Endothelial cell of umbilical vein (primary cell): ENCODE results near the gene MAP7D3. TPM values are rescaled to one million over a fixed set of nuclear protein-coding genes. Genes with fewer than 3 reads are reported as not detected.

ENCODE experiments used
- BruUV-seq: library from RNA; stranded (reverse); fragments of 400-500 nt; replicated peaks from 2 replicates; lab custom pipeline; 2021; lab: Mats Ljungman, UMichigan
- CTCF ChIA-PET: fragments of 300-600, 350-600 bp; sonication (Branson Sonifier 250); formaldehyde crosslinking; loops from one replicate; lab custom pipeline; 2021; ENCODE audit warnings: antibody characterized with exemption, inconsistent platforms; lab: Charles Lee
- POLR2A ChIA-PET: fragments of 300-600, 350-600 bp; sonication (Branson Sonifier 250); formaldehyde crosslinking; loops from one replicate; lab custom pipeline; 2021; ENCODE audit warnings: antibody characterized with exemption, inconsistent platforms; lab: Charles Lee
- DNase-seq: peaks from one replicate; pipeline ENCODE4 v3.0.0-alpha.2; 2011; ENCODE audit warnings: low read depth, low spot score
- FAIRE-seq: peaks from 2 replicates; lab custom pipeline; 2011; peaks lifted over from hg19 to GRCh38; lab: Jason Lieb, UNC
- H2AFZ ChIP-seq: 2 replicates; pipeline ENCODE4 v1.6.0; 2012; ENCODE audit warnings: low read depth, low read length, control low read depth, inconsistent platforms
- H3K27ac ChIP-seq: 2 replicates; pipeline ENCODE4 v1.5.1; 2011; ENCODE audit warnings: low read depth, mild to moderate bottlenecking, control low read depth, low read length, moderate library complexity; ENCODE audit not compliant: insufficient read depth
- H3K27me3 ChIP-seq, 2 experiments: 2 replicates each; pipeline versions ENCODE4 v1.6.0 to v1.6.1; 2011; ENCODE audit warnings: low read length in 2 of 2, mixed read lengths in 1 of 2; ENCODE audit not compliant: control insufficient read depth in 2 of 2, insufficient read depth in 2 of 2
- H3K36me3 ChIP-seq, 2 experiments: 2 replicates in 1 of 2; 3 replicates in 1 of 2; pipeline ENCODE4 v1.5.1; 2011; ENCODE audit warnings: low read length in 2 of 2, mild to moderate bottlenecking in 1 of 2, moderate library complexity in 1 of 2; ENCODE audit not compliant: control insufficient read depth in 2 of 2, insufficient read depth in 2 of 2; ENCODE audit errors: extremely low read depth in 1 of 2
- H3K4me1 ChIP-seq: 3 replicates; pipeline ENCODE4 v1.5.1; 2011; ENCODE audit warnings: mild to moderate bottlenecking, low read length; ENCODE audit not compliant: control insufficient read depth, insufficient read depth; ENCODE audit errors: extremely low read depth
- H3K4me2 ChIP-seq: 2 replicates; pipeline ENCODE4 v1.6.1; 2011; ENCODE audit warnings: low read length, control low read depth, mixed read lengths; ENCODE audit not compliant: insufficient read depth
- H3K4me3 ChIP-seq, 3 experiments: fragments of 200-600 bp in 1 of 3; sonication (generic), shearing (Covaris generic) in 1 of 3; replicated peaks in 1 of 3; 2 replicates each; pipeline ENCODE4 v1.5.1; 2011 to 2016; ENCODE audit warnings: control low read depth in 3 of 3, low read length in 3 of 3, mild to moderate bottlenecking in 2 of 3, inconsistent platforms in 1 of 3, low read depth in 1 of 3, moderate library complexity in 1 of 3; ENCODE audit not compliant: insufficient read depth in 1 of 3
- H3K79me2 ChIP-seq: 2 replicates; pipeline ENCODE4 v1.6.0; 2012; ENCODE audit warnings: low read length, inconsistent platforms; ENCODE audit not compliant: control insufficient read depth, insufficient read depth
- H3K9ac ChIP-seq: replicated peaks from 2 replicates; pipeline ENCODE3; 2011; ENCODE audit warnings: low read length, control low read depth; ENCODE audit not compliant: insufficient read depth; ENCODE audit errors: extremely low read depth
- H3K9me1 ChIP-seq: replicated peaks from 3 replicates; pipeline ENCODE4 v1.6.0; 2011; ENCODE audit warnings: mild to moderate bottlenecking, low read length; ENCODE audit not compliant: control insufficient read depth, insufficient read depth; ENCODE audit errors: extremely low read depth
- H3K9me3 ChIP-seq: replicated peaks from 2 replicates; pipeline ENCODE4 v1.5.1; 2012; ENCODE audit warnings: low read length, inconsistent platforms; ENCODE audit not compliant: control insufficient read depth, insufficient read depth
- H4K20me1 ChIP-seq: replicated peaks from 2 replicates; pipeline ENCODE3; 2011; ENCODE audit warnings: mild to moderate bottlenecking, low read length; ENCODE audit not compliant: control insufficient read depth, insufficient read depth; ENCODE audit errors: extremely low read depth
- CTCF ChIP-seq, 2 donors: IDR thresholded peaks; 1 replicate in 1 of 2; 2 replicates in 1 of 2; pipeline ENCODE4 v1.5.1; 2011; ENCODE audit warnings: low read length in 2 of 2, mild to moderate bottlenecking in 2 of 2, moderate library complexity in 2 of 2, control low read depth in 1 of 2, inconsistent platforms in 1 of 2, low read depth in 1 of 2; ENCODE audit not compliant: insufficient read depth in 1 of 2; ENCODE audit errors: extremely low read depth in 1 of 2
- EZH2 ChIP-seq: IDR thresholded peaks from 2 replicates; pipeline ENCODE4 v1.6.1; 2012; ENCODE audit warnings: borderline replicate concordance, low read depth, mild to moderate bottlenecking, moderate library complexity, low read length, inconsistent platforms; ENCODE audit not compliant: severe bottlenecking
- FOS ChIP-seq: IDR thresholded peaks from 2 replicates; pipeline ENCODE4 v1.6.1; 2011; ENCODE audit warnings: mild to moderate bottlenecking, low read length, moderate library complexity, borderline replicate concordance; ENCODE audit not compliant: insufficient read depth
- GATA2 ChIP-seq: IDR thresholded peaks from 2 replicates; pipeline ENCODE4 v1.7.0; 2011; ENCODE audit warnings: low read depth, mild to moderate bottlenecking, moderate library complexity, mixed read lengths, low read length; ENCODE audit not compliant: insufficient read length, insufficient read depth
- JUN ChIP-seq: IDR thresholded peaks from 2 replicates; pipeline ENCODE4 v1.6.1; 2011; ENCODE audit warnings: borderline replicate concordance, low read depth; ENCODE audit not compliant: insufficient read length, insufficient read depth
- MYC ChIP-seq: IDR thresholded peaks from one replicate; pipeline ENCODE4 v1.6.1; 2011; ENCODE audit warnings: mild to moderate bottlenecking, low read depth, low read length
- POLR2A ChIP-seq: IDR thresholded peaks from 2 replicates; pipeline ENCODE4 v1.6.1; 2012; ENCODE audit warnings: low read depth, mild to moderate bottlenecking, control low read depth, low read length
- POLR2AphosphoS5 ChIP-seq: IDR thresholded peaks from 2 replicates; pipeline ENCODE4 v1.6.1; 2012; ENCODE audit warnings: low read depth, mild to moderate bottlenecking, control low read depth, low read length, moderate library complexity; ENCODE audit not compliant: insufficient read depth
- dilution Hi-C: fragments of 300-500 bp; cut with MboI; formaldehyde crosslinking; loops from one replicate; pipeline ENCODE4 v1.15.0; 2019; ENCODE audit warnings: low sequenced_read_pairs; ENCODE audit not compliant: extremely low pct_ligation_motif_present
- intact Hi-C: fragments of 100-400 bp; cut with micrococcal nuclease; formaldehyde crosslinking; loops from one replicate; pipeline ENCODE4 v1.10.0; 2022
- polyA plus RNA-seq, 4 experiments: library from polyadenylated mRNA; depleted of rRNA in 3 of 4; stranded (reverse) in 3 of 4; unstranded in 1 of 4; fragments of >200 nt; gene quantifications; 2 replicates each; pipeline versions ENCODE4 v1.2.1 to v1.2.3, GENCODE V29; 2011 to 2012; ENCODE audit warnings: missing spikeins in 1 of 4
- total RNA-seq: library from RNA; stranded (reverse); gene quantifications from 2 replicates; pipeline ENCODE4 v1.2.3, GENCODE V29; 2021
- TF ChIP-seq, protein P1 (sequence below): IDR thresholded peaks from 2 replicates; pipeline ENCODE4 v1.6.1; 2011; ENCODE audit not compliant: insufficient read depth, insufficient read length

Gene MAP7D3
- total and polyA plus RNA-seq, 2 donors (not counting 3 experiments of a cell fraction or from before 2014, with no cell fraction given), result 6.5 to 22.8 TPM

- H3K9ac ChIP-seq, result no peak overlapping the region
- no peak for TF ChIP-seq JUN
- no peak for TF ChIP-seq GATA2
- TF ChIP-seq POLR2A, result no peak
- TF ChIP-seq, protein P1, sequence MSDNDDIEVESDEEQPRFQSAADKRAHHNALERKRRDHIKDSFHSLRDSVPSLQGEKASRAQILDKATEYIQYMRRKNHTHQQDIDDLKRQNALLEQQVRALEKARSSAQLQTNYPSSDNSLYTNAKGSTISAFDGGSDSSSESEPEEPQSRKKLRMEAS, result no peak
- no peak for TF ChIP-seq CTCF (IDR thresholded peaks at IDR 0.05; ENCODE audit: extremely low read depth in 1 of 2, insufficient read depth in 1 of 2, low read depth in 1 of 2, low read length in 2 of 2)
- no peak for TF ChIP-seq MYC
- TF ChIP-seq FOS, result no peak
- no peak for TF ChIP-seq EZH2
- TF ChIP-seq POLR2AphosphoS5, result no peak
- ChIA-PET POLR2A (interaction anchor here (0.7 kb wide), 1 partner anchor 11 kb away, joined by 3 read pairs; no protein-coding TSS in a partner anchor), CTCF (interaction anchor here (0.9 to 1.6 kb wide), 3 partner anchors 9 to 20 kb away, joined by 3 to 5 read pairs (median 4); no protein-coding TSS in a partner anchor)
- no peaks in the 10 kb centered on the region for H3K27me3 ChIP-seq
- H4K20me1 ChIP-seq, result no peaks in the 10 kb centered on the region
- no peak overlapping the region for H3K4me3 ChIP-seq
- peaks cover 38% of the 10 kb centered on the region for H3K4me1 ChIP-seq
- H3K27ac ChIP-seq, result peak overlapping the region; percentile 72
- H3K4me2 ChIP-seq, result peak overlapping the region; percentile 61
- no peak overlapping the region for H2AFZ ChIP-seq
- intact Hi-C loops, result no loop called here
- no peaks in the 10 kb centered on the region for H3K9me1 ChIP-seq
- DNase-seq (no peak), FAIRE-seq (no peak)
- no peaks in the 10 kb centered on the region for H3K9me3 ChIP-seq
- no peaks in the 10 kb centered on the region for H3K36me3 ChIP-seq
- BruUV-seq, result no TSS peak
- no peaks in the 10 kb centered on the region for H3K79me2 ChIP-seq
- dilution Hi-C loops, result no loop called here
Measured at GRCh38 chrX:136186023-136186413, 65.2 kb downstream of the MAP7D3 start.
